Esophagus squamous epithelium (tissue), 4 donors: Measurements from ENCODE around the gene ASPDH.

Experiments
- CTCF ChIP-seq, 6 experiments: fragments of 450-650 bp in 4 of 6; fragments of 200-600 bp in 2 of 6; sonication (generic) in 2 of 6; IDR thresholded peaks; one replicate each; pipeline ENCODE4 v1.5.1; 2016 to 2019; ENCODE audit warnings: antibody characterized with exemption in 6 of 6, mild to moderate bottlenecking in 4 of 6, moderate library complexity in 4 of 6
- POLR2A ChIP-seq, 4 donors: fragments of 450-650 bp; IDR thresholded peaks; one replicate each; pipeline ENCODE4 v1.6.1; 2017; ENCODE audit warnings: antibody characterized with exemption in 4 of 4, mild to moderate bottlenecking in 4 of 4, moderate library complexity in 3 of 4

GRCh38 chr19:50515168-50515561 lies 1.5 kb upstream of the ASPDH start:
- TF ChIP-seq CTCF (IDR thresholded peaks at IDR 0.05) (no peak), POLR2A (IDR thresholded peaks at IDR 0.05) (no peak)
